ENCODE data around the gene ZDHHC14. TPM values are rescaled to one million over a fixed set of nuclear protein-coding genes. Genes with fewer than 3 reads are reported as not detected.

ZDHHC14 gene
- total RNA-seq, 1 experiment from 2014 or later, result 4.9 TPM

DNA sequence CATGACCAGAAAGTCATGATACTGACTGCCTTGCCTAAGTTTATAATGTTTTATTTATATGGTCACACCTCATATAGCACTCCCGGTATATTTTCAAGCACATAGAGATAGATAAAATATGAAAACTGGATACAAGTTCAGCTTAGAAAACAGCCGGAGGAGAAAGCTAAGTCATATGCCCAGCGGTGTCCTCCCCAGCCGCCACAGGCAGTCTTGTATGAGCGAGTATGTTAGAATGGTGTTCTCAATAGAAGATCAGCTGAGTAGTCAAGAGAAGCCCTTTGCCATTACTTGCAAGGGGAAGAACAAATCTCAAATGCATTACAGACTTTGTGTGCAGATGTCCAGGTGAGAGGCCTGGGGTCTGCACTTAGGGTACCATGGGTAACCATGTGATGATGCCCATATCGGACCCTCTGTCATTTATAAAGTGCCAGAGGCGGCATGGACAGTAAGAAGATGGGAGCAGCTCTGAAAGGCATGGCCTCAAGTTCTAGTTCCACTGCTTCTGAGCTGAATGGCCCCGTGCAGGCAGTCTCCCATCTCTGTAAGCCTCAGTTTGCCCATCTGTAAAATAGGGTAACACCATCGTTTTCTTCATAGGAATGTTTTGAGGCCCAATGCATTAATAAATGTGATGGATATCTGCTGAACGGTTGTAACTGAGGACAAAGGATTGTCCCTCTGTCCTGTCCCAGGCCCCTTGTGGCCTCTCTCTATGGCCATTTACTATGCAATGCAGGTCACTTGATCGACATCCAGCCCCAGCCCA, 246.4 kb downstream of the ZDHHC14 start:
- no peak overlapping the region for H3K27ac ChIP-seq (ENCODE audit: low read length)
- H3K4me1 ChIP-seq (ENCODE audit: insufficient read depth, low read length), result no peaks in the 10 kb centered on the region
- no peaks in the 10 kb centered on the region for H4K20me1 ChIP-seq (ENCODE audit: low read length)
- ATAC-seq (no peak), DNase-seq (no peak)
- H3K4me3 ChIP-seq (ENCODE audit: low read length), result no peak overlapping the region
- H3K9me3 ChIP-seq (ENCODE audit: low read length), result no peaks in the 10 kb centered on the region
- no TSS peak for BruUV-seq (replicated peaks)
- intact Hi-C loops (cut with micrococcal nuclease), result no loop called here
- H3K79me2 ChIP-seq (ENCODE audit: low read length), result no peaks in the 10 kb centered on the region
- no peaks in the 10 kb centered on the region for H3K27me3 ChIP-seq (ENCODE audit: low read length)
- POLR2A ChIA-PET (ENCODE audit: unreplicated experiment), result no interaction called here
- CTCF ChIA-PET, result no interaction called here
- no peak for TF ChIP-seq EZH2 (IDR thresholded peaks at IDR 0.05; ENCODE audit: low read length, unreplicated experiment)
- TF ChIP-seq EZH2phosphoT487 (IDR thresholded peaks at IDR 0.05; ENCODE audit: borderline replicate concordance, low read length), result no peak
- TF ChIP-seq, protein P1, sequence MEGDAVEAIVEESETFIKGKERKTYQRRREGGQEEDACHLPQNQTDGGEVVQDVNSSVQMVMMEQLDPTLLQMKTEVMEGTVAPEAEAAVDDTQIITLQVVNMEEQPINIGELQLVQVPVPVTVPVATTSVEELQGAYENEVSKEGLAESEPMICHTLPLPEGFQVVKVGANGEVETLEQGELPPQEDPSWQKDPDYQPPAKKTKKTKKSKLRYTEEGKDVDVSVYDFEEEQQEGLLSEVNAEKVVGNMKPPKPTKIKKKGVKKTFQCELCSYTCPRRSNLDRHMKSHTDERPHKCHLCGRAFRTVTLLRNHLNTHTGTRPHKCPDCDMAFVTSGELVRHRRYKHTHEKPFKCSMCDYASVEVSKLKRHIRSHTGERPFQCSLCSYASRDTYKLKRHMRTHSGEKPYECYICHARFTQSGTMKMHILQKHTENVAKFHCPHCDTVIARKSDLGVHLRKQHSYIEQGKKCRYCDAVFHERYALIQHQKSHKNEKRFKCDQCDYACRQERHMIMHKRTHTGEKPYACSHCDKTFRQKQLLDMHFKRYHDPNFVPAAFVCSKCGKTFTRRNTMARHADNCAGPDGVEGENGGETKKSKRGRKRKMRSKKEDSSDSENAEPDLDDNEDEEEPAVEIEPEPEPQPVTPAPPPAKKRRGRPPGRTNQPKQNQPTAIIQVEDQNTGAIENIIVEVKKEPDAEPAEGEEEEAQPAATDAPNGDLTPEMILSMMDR (conservative IDR thresholded peaks at IDR 0.05; ENCODE audit: low read depth, low read length), result no peak
- no peaks in the 10 kb centered on the region for H3F3A ChIP-seq (ENCODE audit: low read length, unreplicated experiment)
- H3K9ac ChIP-seq (ENCODE audit: low read length), result no peak overlapping the region
- H3K9me2 ChIP-seq (replicated peaks; ENCODE audit: low read length), result no peaks in the 10 kb centered on the region
- no peaks in the 10 kb centered on the region for H3K36me3 ChIP-seq (ENCODE audit: low read depth, low read length)
- H2AFZ ChIP-seq (ENCODE audit: low read length), result no peak overlapping the region
- H3K4me2 ChIP-seq (ENCODE audit: low read length), result no peak overlapping the region

- H3K4me3 ChIP-seq (ENCODE audit: low read length), result no peak overlapping the region
- H3K79me2 ChIP-seq (ENCODE audit: low read length), result no peaks in the 10 kb centered on the region
- no peaks in the 10 kb centered on the region for H3F3A ChIP-seq (ENCODE audit: low read length, unreplicated experiment)
- no peak overlapping the region for H2AFZ ChIP-seq (ENCODE audit: low read length)
- H3K27ac ChIP-seq (ENCODE audit: low read length), result no peak overlapping the region
- H4K20me1 ChIP-seq (ENCODE audit: low read length), result no peaks in the 10 kb centered on the region
- H3K9me2 ChIP-seq (replicated peaks; ENCODE audit: low read length), result no peaks in the 10 kb centered on the region
- H3K4me1 ChIP-seq (ENCODE audit: insufficient read depth, low read length), result no peaks in the 10 kb centered on the region
- no peaks in the 10 kb centered on the region for H3K9me3 ChIP-seq (ENCODE audit: low read length)
- no peaks in the 10 kb centered on the region for H3K36me3 ChIP-seq (ENCODE audit: low read depth, low read length)
- CTCF ChIA-PET, result no interaction called here
- TF ChIP-seq EZH2 (IDR thresholded peaks at IDR 0.05; ENCODE audit: low read length, unreplicated experiment) (no peak), EZH2phosphoT487 (IDR thresholded peaks at IDR 0.05; ENCODE audit: borderline replicate concordance, low read length) (no peak)
- TF ChIP-seq, protein P1 (conservative IDR thresholded peaks at IDR 0.05; ENCODE audit: low read depth, low read length), result no peak
- intact Hi-C loops (cut with micrococcal nuclease), result no loop called here
- no peak for ATAC-seq
- BruUV-seq (replicated peaks), result no TSS peak
- POLR2A ChIA-PET (ENCODE audit: unreplicated experiment), result no interaction called here
- H3K9ac ChIP-seq (ENCODE audit: low read length), result no peak overlapping the region
- no peaks in the 10 kb centered on the region for H3K27me3 ChIP-seq (ENCODE audit: low read length)
- no peak for DNase-seq
- no peak overlapping the region for H3K4me2 ChIP-seq (ENCODE audit: low read length)
These were observed 247.5 kb downstream of the ZDHHC14 start for GRCh38 chr6:157628463-157628862.

DNA sequence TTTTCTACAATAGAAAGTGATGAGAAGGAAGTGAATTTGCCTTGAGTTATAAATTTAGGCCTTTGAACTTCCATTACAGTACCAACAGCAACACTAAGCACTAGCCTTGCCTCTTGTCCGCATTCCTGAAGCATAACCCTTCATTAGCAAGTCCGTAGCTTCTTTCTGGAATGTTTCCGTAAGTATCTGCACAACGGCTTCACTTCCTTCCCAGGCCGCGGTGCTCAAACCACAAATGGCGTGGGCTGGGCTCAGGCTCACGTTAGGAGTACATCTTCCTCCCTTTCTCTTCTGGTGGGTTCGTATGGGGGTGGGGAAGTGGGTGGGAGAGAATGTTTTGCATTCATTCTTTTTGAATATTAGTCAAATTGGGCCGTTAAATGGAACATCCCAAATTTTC, 248.2 kb downstream of the ZDHHC14 start:
- no peaks in the 10 kb centered on the region for H3K36me3 ChIP-seq (ENCODE audit: low read depth, low read length)
- H3K79me2 ChIP-seq (ENCODE audit: low read length), result no peaks in the 10 kb centered on the region
- no peaks in the 10 kb centered on the region for H3F3A ChIP-seq (ENCODE audit: low read length, unreplicated experiment)
- BruUV-seq (replicated peaks), result no TSS peak
- no peak overlapping the region for H2AFZ ChIP-seq (ENCODE audit: low read length)
- H3K9me3 ChIP-seq (ENCODE audit: low read length), result no peaks in the 10 kb centered on the region
- ATAC-seq (no peak), DNase-seq (no peak)
- ChIA-PET POLR2A (ENCODE audit: unreplicated experiment) (no interaction called here), CTCF (no interaction called here)
- no peaks in the 10 kb centered on the region for H3K4me1 ChIP-seq (ENCODE audit: insufficient read depth, low read length)
- TF ChIP-seq, protein P1 (conservative IDR thresholded peaks at IDR 0.05; ENCODE audit: low read depth, low read length), result no peak
- TF ChIP-seq EZH2 (IDR thresholded peaks at IDR 0.05; ENCODE audit: low read length, unreplicated experiment), result no peak
- no peak for TF ChIP-seq EZH2phosphoT487 (IDR thresholded peaks at IDR 0.05; ENCODE audit: borderline replicate concordance, low read length)
- no peaks in the 10 kb centered on the region for H4K20me1 ChIP-seq (ENCODE audit: low read length)
- H3K9me2 ChIP-seq (replicated peaks; ENCODE audit: low read length), result no peaks in the 10 kb centered on the region
- no peak overlapping the region for H3K4me2 ChIP-seq (ENCODE audit: low read length)
- intact Hi-C loops (cut with micrococcal nuclease), result no loop called here
- no peak overlapping the region for H3K27ac ChIP-seq (ENCODE audit: low read length)
- H3K4me3 ChIP-seq (ENCODE audit: low read length), result no peak overlapping the region
- H3K27me3 ChIP-seq (ENCODE audit: low read length), result no peaks in the 10 kb centered on the region
- no peak overlapping the region for H3K9ac ChIP-seq (ENCODE audit: low read length)

Measured in PC-3 (cell line).